Brain microvascular endothelial cell (primary cell): ENCODE data around the gene NAPSA.

Experiments used
- DNase-seq: peaks from one replicate; pipeline ENCODE4 v3.0.0-alpha.2; 2020
- H3K27ac ChIP-seq: fragments of 250-450 bp; sonication (Bioruptor Pico); 2 replicates; pipeline ENCODE4 v1.5.1; 2020; ENCODE audit warnings: mild to moderate bottlenecking, moderate library complexity
- H3K27me3 ChIP-seq: fragments of 250-450 bp; sonication (Bioruptor Pico); replicated peaks from 2 replicates; pipeline ENCODE4 v1.5.1; 2020; ENCODE audit warnings: mild to moderate bottlenecking
- H3K36me3 ChIP-seq: fragments of 250-450 bp; sonication (Bioruptor Pico); replicated peaks from 2 replicates; pipeline ENCODE4 v1.5.1; 2020; ENCODE audit warnings: mild to moderate bottlenecking
- H3K4me3 ChIP-seq: 2 replicates; pipeline ENCODE4 v1.5.1; 2011; ENCODE audit warnings: low read depth, mild to moderate bottlenecking, control low read depth, low read length, moderate library complexity
- CTCF ChIP-seq: IDR thresholded peaks from 2 replicates; pipeline ENCODE4 v1.5.1; 2011; ENCODE audit warnings: low read depth, mild to moderate bottlenecking, moderate library complexity, low read length, control low read depth, inconsistent platforms; ENCODE audit errors: missing control alignments
- in situ Hi-C: cut with HindIII; loops from 2 replicates; pipeline ENCODE4 v1.10.0; 2017; ENCODE audit warnings: low sequenced_read_pairs, low pct_ligation_motif_present

The NAPSA gene

GRCh38 chr19:50324331-50324730 is 41.1 kb downstream of the NAPSA start:
- in situ Hi-C loops = no loop called here
- Histone ChIP-seq H3K27ac (no peak overlapping the region), H3K36me3 (no peaks in the 10 kb centered on the region), H3K27me3 (peaks cover 16% of the 10 kb centered on the region), H3K4me3 (no peak overlapping the region)
- no peak for DNase-seq
- TF ChIP-seq CTCF = no peak

- Histone ChIP-seq H3K4me3 (no peak overlapping the region), H3K36me3 (no peaks in the 10 kb centered on the region), H3K27ac (no peak overlapping the region), H3K27me3 (peaks cover 16% of the 10 kb centered on the region)
- DNase-seq = no peak
- TF ChIP-seq CTCF = no peak
- in situ Hi-C loops = no loop called here
Measured at GRCh38 chr19:50323782-50324133, 41.7 kb downstream of the NAPSA start.

- Histone ChIP-seq H3K27me3 (peaks cover 13% of the 10 kb centered on the region), H3K4me3 (no peak overlapping the region), H3K36me3 (no peaks in the 10 kb centered on the region), H3K27ac (no peak overlapping the region)
- no peak for DNase-seq
- TF ChIP-seq CTCF = no peak
- in situ Hi-C loops = no loop called here
Measured at GRCh38 chr19:50322931-50323781, 42.3 kb downstream of the NAPSA start.

- Histone ChIP-seq H3K27me3 (peaks cover 6% of the 10 kb centered on the region), H3K27ac (no peak overlapping the region), H3K4me3 (no peak overlapping the region), H3K36me3 (no peaks in the 10 kb centered on the region)
- in situ Hi-C loops = no loop called here
- TF ChIP-seq CTCF = no peak
- no peak for DNase-seq
Measured at GRCh38 chr19:50322234-50322633, 43.2 kb downstream of the NAPSA start.

GRCh38 chr19:50321831-50322230 is 43.6 kb downstream of the NAPSA start:
- no peaks in the 10 kb centered on the region for H3K36me3 ChIP-seq
- in situ Hi-C loops = no loop called here
- no peak overlapping the region for H3K27ac ChIP-seq
- H3K27me3 ChIP-seq = peaks cover 4% of the 10 kb centered on the region
- DNase-seq = no peak
- TF ChIP-seq CTCF = no peak
- H3K4me3 ChIP-seq = no peak overlapping the region

GRCh38 chr19:50320596-50320995 is 44.8 kb downstream of the NAPSA start:
- no peak for DNase-seq
- H3K27me3 ChIP-seq = peaks cover 6% of the 10 kb centered on the region
- H3K4me3 ChIP-seq = no peak overlapping the region
- no peak for TF ChIP-seq CTCF
- no peaks in the 10 kb centered on the region for H3K36me3 ChIP-seq
- H3K27ac ChIP-seq = no peak overlapping the region
- in situ Hi-C loops = no loop called here
